Ishikawa (cell line): ENCODE measurements around the gene C4orf33.

Source experiments
- CEBPB ChIP-seq: IDR thresholded peaks from 2 replicates; pipeline ENCODE4 v1.6.1; 2012
- CREB1 ChIP-seq: IDR thresholded peaks from 2 replicates; pipeline ENCODE4 v1.6.1; 2012; ENCODE audit warnings: low read depth
- EGR1 ChIP-seq: IDR thresholded peaks from 2 replicates; pipeline ENCODE4 v1.6.1; 2012
- FOXM1 ChIP-seq: IDR thresholded peaks from 2 replicates; pipeline ENCODE4 v1.6.1; 2012; ENCODE audit warnings: low read depth, borderline replicate concordance
- RAD21 ChIP-seq: IDR thresholded peaks from 2 replicates; pipeline ENCODE4 v1.6.1; 2012; ENCODE audit warnings: low read depth
- REST ChIP-seq: IDR thresholded peaks from 2 replicates; pipeline ENCODE4 v1.6.1; 2012; ENCODE audit warnings: low read depth, mild to moderate bottlenecking
- TAF1 ChIP-seq: IDR thresholded peaks from 2 replicates; pipeline ENCODE4 v1.6.1; 2012; ENCODE audit warnings: low read depth, mild to moderate bottlenecking
- YY1 ChIP-seq: IDR thresholded peaks from 2 replicates; pipeline ENCODE4 v1.6.1; 2012; ENCODE audit warnings: low read depth
- TF ChIP-seq, protein P1 (sequence below): IDR thresholded peaks from 2 replicates; pipeline ENCODE4 v1.6.1; 2012

- TF ChIP-seq TAF1 (peak; percentile 50; the same call in 1 of the 2 replicates), YY1 (no peak), CEBPB (no peak), CREB1 (no peak), REST (no peak), EGR1 (no peak), FOXM1 (no peak), RAD21 (no peak)
- TF ChIP-seq, protein P1, sequence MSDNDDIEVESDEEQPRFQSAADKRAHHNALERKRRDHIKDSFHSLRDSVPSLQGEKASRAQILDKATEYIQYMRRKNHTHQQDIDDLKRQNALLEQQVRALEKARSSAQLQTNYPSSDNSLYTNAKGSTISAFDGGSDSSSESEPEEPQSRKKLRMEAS = 0 out of 2 replicates have a peak, but pooled peaks have one; percentile 12
These were observed at the start of gene C4orf33 for GRCh38 chr4:129095811-129096454.
